WTC11 (cell line): Measurements from ENCODE around the gene DHX8. TPM values are rescaled to one million over a fixed set of nuclear protein-coding genes. Genes with fewer than 3 reads are reported as not detected.

ENCODE experiments used
- ARID4B ChIP-seq: sonication (generic); formaldehyde crosslinking; IDR thresholded peaks from 2 replicates; pipeline ENCODE4 v1.8.0; 2023; ENCODE audit warnings: missing genetic modification reagents, mild to moderate bottlenecking, borderline replicate concordance
- CREM ChIP-seq: sonication (generic); formaldehyde crosslinking; IDR thresholded peaks from 2 replicates; pipeline ENCODE4 v1.8.1; 2022; ENCODE audit warnings: mild to moderate bottlenecking, missing genetic modification reagents, moderate library complexity
- IRF2 ChIP-seq: sonication (generic); formaldehyde crosslinking; IDR thresholded peaks from 2 replicates; pipeline ENCODE4 v1.8.0; 2022; ENCODE audit warnings: low read depth, missing genetic modification reagents, borderline replicate concordance
- JUN ChIP-seq: sonication (generic); formaldehyde crosslinking; IDR thresholded peaks from 2 replicates; pipeline ENCODE4 v1.8.0; 2023; ENCODE audit warnings: mild to moderate bottlenecking, missing genetic modification reagents
- MAX ChIP-seq: sonication (generic); formaldehyde crosslinking; IDR thresholded peaks from 2 replicates; pipeline ENCODE4 v1.8.0; 2022; ENCODE audit warnings: mild to moderate bottlenecking, missing genetic modification reagents
- MXD4 ChIP-seq: fragments of 250-450 bp; sonication (Bioruptor Pico); IDR thresholded peaks from 2 replicates; pipeline ENCODE4 v1.8.0; 2021; ENCODE audit warnings: mild to moderate bottlenecking, moderate library complexity, borderline replicate concordance
- NFATC4 ChIP-seq: fragments of 250-450 bp; sonication (Bioruptor Pico); IDR thresholded peaks from 2 replicates; pipeline ENCODE4 v1.9.0; 2021; ENCODE audit warnings: mild to moderate bottlenecking
- NR2C2 ChIP-seq: sonication (generic); formaldehyde crosslinking; IDR thresholded peaks from 2 replicates; pipeline ENCODE4 v1.8.0; 2022; ENCODE audit warnings: mild to moderate bottlenecking, missing genetic modification reagents
- SMAD4 ChIP-seq: sonication (generic); formaldehyde crosslinking; IDR thresholded peaks from 2 replicates; pipeline ENCODE4 v1.8.0; 2022; ENCODE audit warnings: mild to moderate bottlenecking, missing genetic modification reagents
- TP53 ChIP-seq: sonication (generic); formaldehyde crosslinking; IDR thresholded peaks from 2 replicates; pipeline ENCODE4 v1.8.1; 2023; ENCODE audit warnings: mild to moderate bottlenecking, missing genetic modification reagents
- USF1 ChIP-seq: sonication (generic); formaldehyde crosslinking; IDR thresholded peaks from 2 replicates; pipeline ENCODE4 v1.8.0; 2022; ENCODE audit warnings: mild to moderate bottlenecking, missing genetic modification reagents
- ZNF138 ChIP-seq: sonication (generic); formaldehyde crosslinking; conservative IDR thresholded peaks from 2 replicates; pipeline ENCODE4 v1.8.1; 2022; ENCODE audit warnings: mild to moderate bottlenecking, moderate library complexity, missing genetic modification reagents
- ZNF263 ChIP-seq: sonication (generic); formaldehyde crosslinking; IDR thresholded peaks from 2 replicates; pipeline ENCODE4 v1.8.1; 2022; ENCODE audit warnings: low read depth, mild to moderate bottlenecking, moderate library complexity, missing genetic modification reagents
- ZNF281 ChIP-seq: sonication (generic); formaldehyde crosslinking; IDR thresholded peaks from 2 replicates; pipeline ENCODE4 v1.8.0; 2023; ENCODE audit warnings: mild to moderate bottlenecking, missing genetic modification reagents
- total RNA-seq: library from RNA; stranded (reverse); gene quantifications from 3 replicates; pipeline ENCODE4 v1.2.3, GENCODE V29; 2021
- TF ChIP-seq, protein P1 (sequence below): sonication (generic); formaldehyde crosslinking; IDR thresholded peaks from 2 replicates; pipeline ENCODE4 v1.8.1; 2022; ENCODE audit warnings: low read depth, mild to moderate bottlenecking, moderate library complexity, missing genetic modification reagents, borderline replicate concordance
- TF ChIP-seq, protein P2 (sequence below): sonication (generic); formaldehyde crosslinking; conservative IDR thresholded peaks from 2 replicates; pipeline ENCODE4 v1.8.1; 2023; ENCODE audit warnings: mild to moderate bottlenecking, low read depth, missing genetic modification reagents, moderate library complexity
- TF ChIP-seq, protein P3 (sequence below): sonication (generic); formaldehyde crosslinking; IDR thresholded peaks from 2 replicates; pipeline ENCODE4 v1.8.1; 2023; ENCODE audit warnings: mild to moderate bottlenecking, missing genetic modification reagents, moderate library complexity
- TF ChIP-seq, protein P4 (sequence below): sonication (generic); formaldehyde crosslinking; IDR thresholded peaks from 2 replicates; pipeline ENCODE4 v1.8.1; 2022; ENCODE audit warnings: mild to moderate bottlenecking, moderate library complexity, missing genetic modification reagents
- TF ChIP-seq, protein P5 (sequence below): fragments of 250-450 bp; sonication (Bioruptor Pico); IDR thresholded peaks from 2 replicates; pipeline ENCODE4 v1.9.0; 2021; ENCODE audit warnings: mild to moderate bottlenecking
- TF ChIP-seq, protein P6 (sequence below): fragments of 200-600 bp; IDR thresholded peaks from 2 replicates; pipeline ENCODE4 v1.8.0; 2022; ENCODE audit warnings: antibody characterized with exemption

Gene DHX8
- total RNA-seq, 1 experiment from 2014 or later = 58.5 TPM

GRCh38 chr17:43483674-43484551 is at the start of gene DHX8 (continued):
- no peak for TF ChIP-seq NFATC4 (CRISPR knock-in tag)
- TF ChIP-seq NR2C2 = peak; percentile 97
- TF ChIP-seq, protein P1, sequence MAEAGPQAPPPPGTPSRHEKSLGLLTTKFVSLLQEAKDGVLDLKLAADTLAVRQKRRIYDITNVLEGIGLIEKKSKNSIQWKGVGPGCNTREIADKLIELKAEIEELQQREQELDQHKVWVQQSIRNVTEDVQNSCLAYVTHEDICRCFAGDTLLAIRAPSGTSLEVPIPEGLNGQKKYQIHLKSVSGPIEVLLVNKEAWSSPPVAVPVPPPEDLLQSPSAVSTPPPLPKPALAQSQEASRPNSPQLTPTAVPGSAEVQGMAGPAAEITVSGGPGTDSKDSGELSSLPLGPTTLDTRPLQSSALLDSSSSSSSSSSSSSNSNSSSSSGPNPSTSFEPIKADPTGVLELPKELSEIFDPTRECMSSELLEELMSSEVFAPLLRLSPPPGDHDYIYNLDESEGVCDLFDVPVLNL (CRISPR knock-in tag) = no peak
- no peak for TF ChIP-seq ZNF138 (CRISPR knock-in tag)
- TF ChIP-seq CREM (CRISPR knock-in tag) = peak; percentile 59; the same call in 1 of the 2 replicates
- no peak for TF ChIP-seq ZNF281 (CRISPR knock-in tag)
- TF ChIP-seq, protein P2, sequence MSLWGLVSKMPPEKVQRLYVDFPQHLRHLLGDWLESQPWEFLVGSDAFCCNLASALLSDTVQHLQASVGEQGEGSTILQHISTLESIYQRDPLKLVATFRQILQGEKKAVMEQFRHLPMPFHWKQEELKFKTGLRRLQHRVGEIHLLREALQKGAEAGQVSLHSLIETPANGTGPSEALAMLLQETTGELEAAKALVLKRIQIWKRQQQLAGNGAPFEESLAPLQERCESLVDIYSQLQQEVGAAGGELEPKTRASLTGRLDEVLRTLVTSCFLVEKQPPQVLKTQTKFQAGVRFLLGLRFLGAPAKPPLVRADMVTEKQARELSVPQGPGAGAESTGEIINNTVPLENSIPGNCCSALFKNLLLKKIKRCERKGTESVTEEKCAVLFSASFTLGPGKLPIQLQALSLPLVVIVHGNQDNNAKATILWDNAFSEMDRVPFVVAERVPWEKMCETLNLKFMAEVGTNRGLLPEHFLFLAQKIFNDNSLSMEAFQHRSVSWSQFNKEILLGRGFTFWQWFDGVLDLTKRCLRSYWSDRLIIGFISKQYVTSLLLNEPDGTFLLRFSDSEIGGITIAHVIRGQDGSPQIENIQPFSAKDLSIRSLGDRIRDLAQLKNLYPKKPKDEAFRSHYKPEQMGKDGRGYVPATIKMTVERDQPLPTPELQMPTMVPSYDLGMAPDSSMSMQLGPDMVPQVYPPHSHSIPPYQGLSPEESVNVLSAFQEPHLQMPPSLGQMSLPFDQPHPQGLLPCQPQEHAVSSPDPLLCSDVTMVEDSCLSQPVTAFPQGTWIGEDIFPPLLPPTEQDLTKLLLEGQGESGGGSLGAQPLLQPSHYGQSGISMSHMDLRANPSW (CRISPR knock-in tag) = no peak
- TF ChIP-seq IRF2 (CRISPR knock-in tag) = no peak
- TF ChIP-seq TP53 (CRISPR knock-in tag) = no peak
- no peak for TF ChIP-seq JUN (CRISPR knock-in tag)
- TF ChIP-seq ZNF263 (CRISPR knock-in tag) = no peak
- TF ChIP-seq MAX = peak; percentile 81
- TF ChIP-seq MXD4 (CRISPR knock-in tag) = no peak
- no peak; the same call in 1 of the 2 replicates for TF ChIP-seq ARID4B (CRISPR knock-in tag)
- TF ChIP-seq, protein P3, sequence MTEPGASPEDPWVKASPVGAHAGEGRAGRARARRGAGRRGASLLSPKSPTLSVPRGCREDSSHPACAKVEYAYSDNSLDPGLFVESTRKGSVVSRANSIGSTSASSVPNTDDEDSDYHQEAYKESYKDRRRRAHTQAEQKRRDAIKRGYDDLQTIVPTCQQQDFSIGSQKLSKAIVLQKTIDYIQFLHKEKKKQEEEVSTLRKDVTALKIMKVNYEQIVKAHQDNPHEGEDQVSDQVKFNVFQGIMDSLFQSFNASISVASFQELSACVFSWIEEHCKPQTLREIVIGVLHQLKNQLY (CRISPR knock-in tag) = no peak
- TF ChIP-seq SMAD4 (CRISPR knock-in tag) = no peak
- TF ChIP-seq, protein P4, sequence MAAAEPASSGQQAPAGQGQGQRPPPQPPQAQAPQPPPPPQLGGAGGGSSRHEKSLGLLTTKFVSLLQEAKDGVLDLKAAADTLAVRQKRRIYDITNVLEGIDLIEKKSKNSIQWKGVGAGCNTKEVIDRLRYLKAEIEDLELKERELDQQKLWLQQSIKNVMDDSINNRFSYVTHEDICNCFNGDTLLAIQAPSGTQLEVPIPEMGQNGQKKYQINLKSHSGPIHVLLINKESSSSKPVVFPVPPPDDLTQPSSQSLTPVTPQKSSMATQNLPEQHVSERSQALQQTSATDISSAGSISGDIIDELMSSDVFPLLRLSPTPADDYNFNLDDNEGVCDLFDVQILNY (CRISPR knock-in tag) = 0 out of 2 replicates have a peak, but pooled peaks have one; percentile 63
- TF ChIP-seq USF1 (CRISPR knock-in tag) = no peak
- TF ChIP-seq, protein P5, sequence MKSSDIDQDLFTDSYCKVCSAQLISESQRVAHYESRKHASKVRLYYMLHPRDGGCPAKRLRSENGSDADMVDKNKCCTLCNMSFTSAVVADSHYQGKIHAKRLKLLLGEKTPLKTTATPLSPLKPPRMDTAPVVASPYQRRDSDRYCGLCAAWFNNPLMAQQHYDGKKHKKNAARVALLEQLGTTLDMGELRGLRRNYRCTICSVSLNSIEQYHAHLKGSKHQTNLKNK (CRISPR knock-in tag) = no peak
- TF ChIP-seq, protein P6, sequence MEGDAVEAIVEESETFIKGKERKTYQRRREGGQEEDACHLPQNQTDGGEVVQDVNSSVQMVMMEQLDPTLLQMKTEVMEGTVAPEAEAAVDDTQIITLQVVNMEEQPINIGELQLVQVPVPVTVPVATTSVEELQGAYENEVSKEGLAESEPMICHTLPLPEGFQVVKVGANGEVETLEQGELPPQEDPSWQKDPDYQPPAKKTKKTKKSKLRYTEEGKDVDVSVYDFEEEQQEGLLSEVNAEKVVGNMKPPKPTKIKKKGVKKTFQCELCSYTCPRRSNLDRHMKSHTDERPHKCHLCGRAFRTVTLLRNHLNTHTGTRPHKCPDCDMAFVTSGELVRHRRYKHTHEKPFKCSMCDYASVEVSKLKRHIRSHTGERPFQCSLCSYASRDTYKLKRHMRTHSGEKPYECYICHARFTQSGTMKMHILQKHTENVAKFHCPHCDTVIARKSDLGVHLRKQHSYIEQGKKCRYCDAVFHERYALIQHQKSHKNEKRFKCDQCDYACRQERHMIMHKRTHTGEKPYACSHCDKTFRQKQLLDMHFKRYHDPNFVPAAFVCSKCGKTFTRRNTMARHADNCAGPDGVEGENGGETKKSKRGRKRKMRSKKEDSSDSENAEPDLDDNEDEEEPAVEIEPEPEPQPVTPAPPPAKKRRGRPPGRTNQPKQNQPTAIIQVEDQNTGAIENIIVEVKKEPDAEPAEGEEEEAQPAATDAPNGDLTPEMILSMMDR = peak; percentile 98
